Measurements from ENCODE around the gene RAPGEF1.

The RAPGEF1 gene

DNA sequence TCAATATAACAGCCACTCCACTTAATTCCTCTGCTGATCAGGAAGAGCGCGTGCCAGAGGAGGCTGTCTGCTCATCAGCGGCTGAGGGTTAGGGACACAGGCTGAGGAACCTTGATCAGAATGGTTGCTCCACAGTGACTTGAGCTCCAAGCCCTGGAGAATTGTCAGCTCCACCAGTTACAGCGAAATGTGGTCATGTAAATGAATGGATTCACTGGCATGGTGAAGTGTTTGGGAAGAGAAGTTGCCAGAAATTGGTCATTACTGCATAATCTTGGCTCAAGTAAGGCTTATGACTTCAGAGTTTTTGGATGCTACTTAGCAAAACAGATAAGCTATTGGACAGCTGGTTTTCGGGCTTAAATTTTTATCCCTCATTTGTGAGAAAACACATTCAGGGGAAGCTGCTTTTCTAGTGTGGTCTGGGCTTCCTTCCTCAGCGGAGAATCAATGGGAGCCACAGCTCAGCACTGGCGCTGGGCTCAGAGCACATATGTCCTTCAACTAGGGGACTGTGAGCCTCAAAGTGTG is 129.6 kb downstream of the RAPGEF1 start:
- TF ChIP-seq, protein P1, sequence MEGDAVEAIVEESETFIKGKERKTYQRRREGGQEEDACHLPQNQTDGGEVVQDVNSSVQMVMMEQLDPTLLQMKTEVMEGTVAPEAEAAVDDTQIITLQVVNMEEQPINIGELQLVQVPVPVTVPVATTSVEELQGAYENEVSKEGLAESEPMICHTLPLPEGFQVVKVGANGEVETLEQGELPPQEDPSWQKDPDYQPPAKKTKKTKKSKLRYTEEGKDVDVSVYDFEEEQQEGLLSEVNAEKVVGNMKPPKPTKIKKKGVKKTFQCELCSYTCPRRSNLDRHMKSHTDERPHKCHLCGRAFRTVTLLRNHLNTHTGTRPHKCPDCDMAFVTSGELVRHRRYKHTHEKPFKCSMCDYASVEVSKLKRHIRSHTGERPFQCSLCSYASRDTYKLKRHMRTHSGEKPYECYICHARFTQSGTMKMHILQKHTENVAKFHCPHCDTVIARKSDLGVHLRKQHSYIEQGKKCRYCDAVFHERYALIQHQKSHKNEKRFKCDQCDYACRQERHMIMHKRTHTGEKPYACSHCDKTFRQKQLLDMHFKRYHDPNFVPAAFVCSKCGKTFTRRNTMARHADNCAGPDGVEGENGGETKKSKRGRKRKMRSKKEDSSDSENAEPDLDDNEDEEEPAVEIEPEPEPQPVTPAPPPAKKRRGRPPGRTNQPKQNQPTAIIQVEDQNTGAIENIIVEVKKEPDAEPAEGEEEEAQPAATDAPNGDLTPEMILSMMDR (IDR thresholded peaks at IDR 0.05; ENCODE audit: borderline replicate concordance, insufficient read depth, low read depth, low read length): no peak
- no peak overlapping the region for H3K4me3 ChIP-seq (ENCODE audit: low read depth, low read length)

DNA sequence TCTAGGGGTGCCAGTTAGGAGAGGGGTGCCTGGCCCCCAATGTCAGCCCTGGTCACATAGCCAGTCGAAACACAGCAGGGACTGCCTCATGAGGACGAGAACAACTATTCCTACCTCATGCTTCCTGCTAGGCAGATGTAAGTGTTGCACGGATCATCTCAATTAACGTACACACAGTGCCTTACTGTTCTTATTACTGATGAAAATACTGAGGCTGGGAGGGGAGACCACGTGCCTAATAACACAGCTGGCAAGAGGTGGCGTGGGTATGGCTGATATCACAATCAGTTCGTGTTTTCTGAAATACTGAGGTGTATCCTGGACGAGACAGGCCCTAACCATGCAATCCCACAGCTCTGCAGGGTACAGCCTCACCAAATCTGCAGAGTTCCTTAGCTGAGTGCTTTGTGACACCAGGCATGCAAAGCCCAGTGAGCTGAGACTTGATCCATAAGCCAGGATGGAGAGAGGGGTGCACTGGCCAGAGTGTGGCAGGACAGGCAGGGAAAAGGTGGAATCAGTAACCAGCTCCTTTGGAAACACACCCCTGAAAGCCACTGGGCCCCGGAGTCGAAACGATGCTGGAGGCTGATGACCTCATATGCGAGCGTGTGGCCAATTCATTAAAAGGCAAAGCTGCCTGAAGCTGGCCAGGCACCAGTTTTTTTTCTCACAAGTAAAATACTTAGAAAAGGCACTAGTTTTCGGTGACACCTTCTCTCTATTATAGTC is 130.6 kb downstream of the RAPGEF1 start:
- TF ChIP-seq, protein P1 (IDR thresholded peaks at IDR 0.05; ENCODE audit: borderline replicate concordance, insufficient read depth, low read depth, low read length): no peak
- no peak overlapping the region for H3K4me3 ChIP-seq (ENCODE audit: low read depth, low read length)

DNA sequence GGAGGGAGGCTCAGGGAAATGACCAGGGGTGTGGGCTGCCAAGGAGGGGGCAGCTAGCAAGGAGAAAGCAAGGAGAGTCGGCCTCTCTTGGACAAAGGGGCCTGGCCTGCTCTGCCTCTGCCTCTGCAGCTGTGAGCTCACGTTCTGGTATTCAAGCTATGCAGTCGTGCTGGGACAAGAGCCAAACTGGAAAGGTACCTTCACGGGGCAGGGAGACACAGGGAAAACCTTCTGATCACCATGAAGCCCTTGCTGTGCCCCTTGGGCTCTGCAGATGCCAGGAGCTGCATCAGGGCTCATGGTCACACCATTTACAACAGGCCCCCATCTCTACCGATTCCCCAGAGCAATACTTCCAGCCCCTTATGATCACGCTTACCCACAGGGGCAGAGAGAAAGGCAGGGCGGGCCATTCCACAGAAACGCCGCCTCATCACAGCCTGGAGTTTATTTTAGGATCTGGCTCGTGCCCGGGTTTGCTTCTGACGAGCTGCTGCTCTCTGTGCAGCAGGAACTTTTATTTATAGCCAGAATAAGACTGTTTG is 131.3 kb downstream of the RAPGEF1 start:
- no peak overlapping the region for H3K4me3 ChIP-seq (ENCODE audit: low read depth, low read length)
- TF ChIP-seq, protein P1 (IDR thresholded peaks at IDR 0.05; ENCODE audit: borderline replicate concordance, insufficient read depth, low read depth, low read length): no peak

DNA sequence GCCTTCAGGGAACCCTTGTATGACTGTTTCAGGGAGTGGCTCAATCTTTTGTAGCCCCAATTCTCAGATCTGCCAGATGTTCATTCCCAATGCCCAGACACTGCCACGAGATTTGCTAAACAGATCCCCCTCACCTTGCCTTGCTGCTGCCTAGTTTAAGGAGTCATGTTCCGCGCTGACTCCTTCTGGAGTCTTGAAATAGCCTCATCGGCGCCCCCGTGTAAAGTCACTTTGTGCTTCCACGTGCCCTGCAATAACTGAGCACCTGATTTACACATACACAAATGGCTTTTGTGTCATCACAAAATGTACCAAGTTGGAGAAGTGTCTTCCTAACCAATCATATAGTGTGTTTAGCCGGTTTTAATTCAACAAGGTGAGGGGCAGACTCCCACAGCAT is 132.3 kb downstream of the RAPGEF1 start:
- H3K4me3 ChIP-seq (ENCODE audit: low read depth, low read length): no peak overlapping the region
- TF ChIP-seq, protein P1 (IDR thresholded peaks at IDR 0.05; ENCODE audit: borderline replicate concordance, insufficient read depth, low read depth, low read length): no peak

DNA sequence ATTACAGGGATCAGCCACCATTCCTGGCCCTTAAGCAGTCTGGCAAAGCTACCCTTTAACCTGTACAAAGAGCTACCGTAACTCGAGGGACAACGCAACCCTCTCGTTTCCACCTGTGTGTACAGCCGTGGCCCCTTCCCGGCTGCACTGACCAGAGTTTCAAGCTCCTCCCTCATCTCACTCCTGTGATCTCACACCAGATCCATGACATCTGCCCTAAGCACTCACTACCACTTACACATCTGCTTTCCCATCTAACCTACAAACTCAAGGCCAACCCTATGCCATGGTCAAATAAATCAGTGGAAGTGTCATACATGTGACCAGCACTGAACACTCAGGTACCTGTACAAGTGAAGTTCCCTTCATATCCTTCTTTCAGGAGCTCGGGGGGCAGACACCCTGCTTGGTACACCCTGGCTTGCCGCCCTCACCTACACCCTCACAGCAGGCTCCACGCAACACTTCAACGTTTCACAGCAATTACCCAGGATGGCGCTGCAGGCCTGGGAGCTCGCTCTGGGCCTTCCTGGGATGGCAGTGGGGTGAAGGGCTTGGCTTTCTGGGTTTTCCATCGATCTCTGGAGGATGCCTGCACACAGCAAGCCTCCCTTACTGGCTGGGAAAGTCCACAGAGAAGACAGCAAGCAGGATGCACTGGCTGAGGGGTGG is 132.8 kb downstream of the RAPGEF1 start:
- TF ChIP-seq, protein P1 (IDR thresholded peaks at IDR 0.05; ENCODE audit: borderline replicate concordance, insufficient read depth, low read depth, low read length): no peak
- H3K4me3 ChIP-seq (ENCODE audit: low read depth, low read length): no peak overlapping the region

DNA sequence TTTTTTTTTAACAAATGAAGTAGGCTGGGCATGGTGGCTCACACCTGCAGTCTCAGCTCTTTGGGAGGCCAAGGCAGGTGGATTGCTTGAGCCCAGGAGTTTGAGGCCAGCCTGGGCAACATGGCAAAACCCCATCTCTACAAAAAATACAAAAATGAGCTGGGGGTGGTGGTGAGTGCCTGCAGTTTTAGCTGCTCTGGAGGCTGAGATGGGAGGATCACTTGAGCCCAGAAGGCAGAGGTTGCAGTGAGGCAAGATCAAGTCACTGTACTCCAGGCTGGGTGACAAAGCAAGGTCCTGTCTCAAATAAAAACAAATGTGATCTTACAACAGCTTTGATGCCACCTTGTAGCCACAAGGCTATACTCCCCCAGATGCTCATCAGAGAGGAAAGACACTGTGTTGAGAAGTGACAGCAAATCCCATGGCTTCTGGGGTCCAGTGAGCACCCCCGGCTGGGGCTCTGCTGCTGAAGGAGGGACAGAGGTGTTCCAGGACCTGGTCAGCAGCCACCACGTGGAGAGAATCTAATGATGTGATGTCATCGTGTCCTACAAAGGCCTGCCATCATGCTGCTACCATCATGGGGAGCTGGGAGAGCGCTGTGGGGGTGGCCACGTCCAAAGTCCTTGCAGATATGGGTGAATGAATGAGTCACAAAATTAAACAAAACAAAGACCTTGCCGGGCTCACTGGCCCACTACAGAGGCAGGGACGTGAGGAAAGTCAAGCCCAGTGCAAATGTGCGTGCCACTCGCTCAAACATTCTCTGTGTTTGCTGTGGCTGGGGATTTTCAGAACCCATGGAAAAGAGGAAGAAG is 133.9 kb downstream of the RAPGEF1 start:
- TF ChIP-seq, protein P1 (IDR thresholded peaks at IDR 0.05; ENCODE audit: borderline replicate concordance, insufficient read depth, low read depth, low read length): no peak
- H3K4me3 ChIP-seq (ENCODE audit: low read depth, low read length): no peak overlapping the region
